ENCODE results near the gene P3H1.
"Not testable (repeated sequence)": the region's sequence is repeated elsewhere in the genome, so short reads cannot be mapped to it uniquely, and the experiment has no call there.

Gene P3H1

GRCh38 chr1:42769811-42770210, 3.0 kb upstream of the P3H1 start:
- no peak for DNase-seq

- no peak for DNase-seq
Observed at GRCh38 chr1:42768172-42768571, 1.3 kb upstream of the P3H1 start.

- peak; percentile 51 for DNase-seq
Observed at GRCh38 chr1:42767510-42768000, 727 bp upstream of the P3H1 start.

- DNase-seq, result peak; percentile 66
Observed at GRCh38 chr1:42765832-42766740, 742 bp downstream of the P3H1 start.

GRCh38 chr1:42765269-42765668, 1.6 kb downstream of the P3H1 start:
- DNase-seq, result no peak

- no peak for DNase-seq
Observed at GRCh38 chr1:42762269-42762668, 4.6 kb downstream of the P3H1 start.

GRCh38 chr1:42761567-42761966, 5.3 kb downstream of the P3H1 start:
- no peak for DNase-seq

GRCh38 chr1:42759114-42759513, 7.7 kb downstream of the P3H1 start:
- no peak for DNase-seq

GRCh38 chr1:42758641-42759040, 8.2 kb downstream of the P3H1 start:
- no peak for DNase-seq

GRCh38 chr1:42757892-42758275, 8.9 kb downstream of the P3H1 start:
- DNase-seq, result no peak

- peak; percentile 85 for DNase-seq
Observed at GRCh38 chr1:42756956-42757891, 9.6 kb downstream of the P3H1 start.

- no peak for DNase-seq
Observed at GRCh38 chr1:42753070-42753469, 13.8 kb downstream of the P3H1 start.

GRCh38 chr1:42752284-42752683, 14.5 kb downstream of the P3H1 start:
- no peak for DNase-seq

GRCh38 chr1:42751511-42752070, 15.2 kb downstream of the P3H1 start:
- not testable (repeated sequence) for DNase-seq

GRCh38 chr1:42750041-42750440, 16.8 kb downstream of the P3H1 start:
- no peak for DNase-seq

- DNase-seq, result no peak
Observed at GRCh38 chr1:42748461-42749410, 18.1 kb downstream of the P3H1 start.

GRCh38 chr1:42748021-42748420, 18.8 kb downstream of the P3H1 start:
- DNase-seq, result no peak

- DNase-seq, result peak; percentile 33
Observed at GRCh38 chr1:42747125-42747524, 19.7 kb downstream of the P3H1 start.

GRCh38 chr1:42746436-42747105, 20.3 kb downstream of the P3H1 start:
- DNase-seq, result no peak

GRCh38 chr1:42745851-42746250, 21.0 kb downstream of the P3H1 start:
- no peak for DNase-seq

GRCh38 chr1:42744148-42744413, 22.7 kb downstream of the P3H1 start:
- no peak for DNase-seq

All from hematopoietic multipotent progenitor cell treated with erythropoietin and hydrocortisone succinate and interleukin-3 and kit ligand, for 8 days (in vitro differentiated cells).